Measurements from ENCODE around the gene ZRANB2.

DNA sequence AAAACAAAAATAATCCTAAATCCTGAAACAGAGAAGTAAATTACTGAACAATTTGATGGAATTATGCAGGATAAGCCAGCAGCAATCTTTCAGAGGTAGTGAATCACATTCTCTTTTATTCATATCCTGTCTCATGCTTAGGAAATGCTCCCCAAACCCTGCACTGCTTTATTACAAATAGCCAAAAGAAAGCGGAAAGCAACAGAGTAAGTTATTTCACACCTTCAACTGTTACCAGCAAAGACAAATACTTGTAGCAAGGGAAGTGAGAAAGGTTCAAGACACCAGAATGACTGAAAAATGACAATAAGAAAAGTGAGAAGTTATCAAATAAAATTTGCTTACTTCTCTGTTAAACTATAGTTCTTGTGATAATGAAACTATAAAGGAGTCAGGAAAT lies 6.2 kb downstream of the ZRANB2 start:
- TF ChIP-seq, protein P1, sequence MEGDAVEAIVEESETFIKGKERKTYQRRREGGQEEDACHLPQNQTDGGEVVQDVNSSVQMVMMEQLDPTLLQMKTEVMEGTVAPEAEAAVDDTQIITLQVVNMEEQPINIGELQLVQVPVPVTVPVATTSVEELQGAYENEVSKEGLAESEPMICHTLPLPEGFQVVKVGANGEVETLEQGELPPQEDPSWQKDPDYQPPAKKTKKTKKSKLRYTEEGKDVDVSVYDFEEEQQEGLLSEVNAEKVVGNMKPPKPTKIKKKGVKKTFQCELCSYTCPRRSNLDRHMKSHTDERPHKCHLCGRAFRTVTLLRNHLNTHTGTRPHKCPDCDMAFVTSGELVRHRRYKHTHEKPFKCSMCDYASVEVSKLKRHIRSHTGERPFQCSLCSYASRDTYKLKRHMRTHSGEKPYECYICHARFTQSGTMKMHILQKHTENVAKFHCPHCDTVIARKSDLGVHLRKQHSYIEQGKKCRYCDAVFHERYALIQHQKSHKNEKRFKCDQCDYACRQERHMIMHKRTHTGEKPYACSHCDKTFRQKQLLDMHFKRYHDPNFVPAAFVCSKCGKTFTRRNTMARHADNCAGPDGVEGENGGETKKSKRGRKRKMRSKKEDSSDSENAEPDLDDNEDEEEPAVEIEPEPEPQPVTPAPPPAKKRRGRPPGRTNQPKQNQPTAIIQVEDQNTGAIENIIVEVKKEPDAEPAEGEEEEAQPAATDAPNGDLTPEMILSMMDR (IDR thresholded peaks at IDR 0.05), result no peak
- TF ChIP-seq POLR2A (IDR thresholded peaks at IDR 0.05), result no peak

All from right lobe of liver (tissue), 4 donors.